Measurements from ENCODE around the gene SLFN11.
"Not testable (repeated sequence)": the region's sequence is repeated elsewhere in the genome, so short reads cannot be mapped to it uniquely, and the experiment has no call there.

Gene SLFN11

GRCh38 chr17:35350493-35350892, 22.9 kb downstream of the SLFN11 start:
- no peak for DNase-seq

- DNase-seq, result no peak
These were observed 27.3 kb downstream of the SLFN11 start for GRCh38 chr17:35345926-35346771.

- DNase-seq, result no peak
These were observed 27.9 kb downstream of the SLFN11 start for GRCh38 chr17:35345445-35345925.

- no peak for DNase-seq
These were observed 29.2 kb downstream of the SLFN11 start for GRCh38 chr17:35344262-35344661.

GRCh38 chr17:35342276-35342675, 31.1 kb downstream of the SLFN11 start:
- no peak for DNase-seq

- peak; percentile 52 for DNase-seq
These were observed 31.9 kb downstream of the SLFN11 start for GRCh38 chr17:35341411-35341992.

- DNase-seq, result no peak
These were observed 35.2 kb downstream of the SLFN11 start for GRCh38 chr17:35338230-35338629.

- DNase-seq, result no peak
These were observed 36.1 kb downstream of the SLFN11 start for GRCh38 chr17:35337364-35337763.

GRCh38 chr17:35333578-35333977, 39.8 kb downstream of the SLFN11 start:
- not testable (repeated sequence) for DNase-seq

- no peak for DNase-seq
These were observed 50.7 kb downstream of the SLFN11 start for GRCh38 chr17:35322749-35323148.

GRCh38 chr17:35315971-35316370, 57.5 kb downstream of the SLFN11 start:
- no peak for DNase-seq

- no peak for DNase-seq
These were observed 58.1 kb downstream of the SLFN11 start for GRCh38 chr17:35315283-35315682.

GRCh38 chr17:35314415-35315216, 58.8 kb downstream of the SLFN11 start:
- no peak for DNase-seq

GRCh38 chr17:35313875-35314409, 59.5 kb downstream of the SLFN11 start:
- no peak for DNase-seq

GRCh38 chr17:35312790-35313711, 60.4 kb downstream of the SLFN11 start:
- peak; percentile 59 for DNase-seq

- DNase-seq, result no peak
These were observed 61.1 kb downstream of the SLFN11 start for GRCh38 chr17:35312346-35312745.

- not testable (repeated sequence) for DNase-seq
These were observed 64.1 kb downstream of the SLFN11 start for GRCh38 chr17:35309345-35309744.
